Ammon's horn (tissue), 1 donor: ENCODE measurements around the gene EMB.
"Not testable (repeated sequence)": the region's sequence is repeated elsewhere in the genome, so short reads cannot be mapped to it uniquely, and the experiment has no call there.

Experiments used
- DNase-seq: peaks from one replicate; pipeline ENCODE4 v3.0.0-alpha.2; 2016; ENCODE audit warnings: low spot score

The EMB gene

DNA sequence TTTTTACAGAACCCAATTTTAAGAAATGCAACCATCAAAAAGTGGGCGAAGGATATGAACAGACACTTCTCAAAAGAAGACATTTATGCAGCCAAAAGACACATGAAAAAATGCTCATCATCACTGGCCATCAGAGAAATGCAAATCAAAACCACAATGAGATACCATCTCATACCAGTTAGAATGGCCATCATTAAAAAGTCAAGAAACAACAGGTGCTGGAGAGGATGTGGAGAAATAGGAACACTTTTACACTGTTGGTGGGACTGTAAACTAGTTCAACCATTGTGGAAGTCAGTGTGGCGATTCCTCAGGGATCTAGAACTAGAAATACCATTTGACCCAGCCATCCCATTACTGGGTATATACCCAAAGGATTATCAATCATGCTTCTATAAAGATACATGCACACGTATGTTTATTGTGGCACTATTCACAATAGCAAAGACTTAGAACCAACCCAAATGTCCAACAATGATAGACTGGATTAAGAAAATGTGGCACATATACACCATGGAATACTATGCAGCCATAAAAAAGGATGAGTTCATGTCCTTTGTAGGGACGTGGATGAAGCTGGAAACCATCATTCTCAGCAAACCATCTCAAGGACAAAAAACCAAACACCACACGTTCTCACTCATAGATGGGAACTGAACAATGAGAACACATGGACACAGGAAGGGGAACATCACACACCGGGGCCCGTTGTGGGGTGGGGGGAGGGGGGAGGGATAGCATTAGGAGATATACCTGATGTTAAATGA is 19.7 kb downstream of the EMB start:
- DNase-seq, result not testable (repeated sequence)

DNA sequence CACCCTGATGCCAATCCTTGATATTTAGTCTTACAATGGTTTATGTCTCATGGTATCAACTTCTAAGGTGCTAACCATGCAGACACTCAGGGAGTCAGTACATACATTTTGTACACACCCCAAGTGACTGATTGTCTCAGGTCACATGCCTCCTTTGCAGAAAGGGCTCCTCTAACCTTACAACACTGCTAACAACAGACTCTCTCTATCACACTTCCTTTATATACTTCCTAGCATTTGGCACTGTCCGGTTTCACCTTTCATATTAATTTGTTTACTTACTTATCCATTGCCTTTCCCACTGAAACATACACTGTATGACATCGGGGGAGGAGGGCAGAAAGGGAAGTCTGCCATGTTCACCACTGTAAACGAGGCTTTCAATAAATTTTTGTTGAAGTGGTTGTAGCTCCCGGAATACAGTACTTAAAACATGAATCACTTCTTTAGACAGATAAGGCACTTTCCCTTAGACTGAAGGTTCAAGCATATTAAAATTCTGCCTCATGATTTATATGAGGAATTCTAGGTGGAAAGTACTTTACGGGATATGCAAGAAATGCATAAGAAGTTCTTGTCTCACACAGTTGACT is 20.6 kb downstream of the EMB start:
- DNase-seq, result no peak

DNA sequence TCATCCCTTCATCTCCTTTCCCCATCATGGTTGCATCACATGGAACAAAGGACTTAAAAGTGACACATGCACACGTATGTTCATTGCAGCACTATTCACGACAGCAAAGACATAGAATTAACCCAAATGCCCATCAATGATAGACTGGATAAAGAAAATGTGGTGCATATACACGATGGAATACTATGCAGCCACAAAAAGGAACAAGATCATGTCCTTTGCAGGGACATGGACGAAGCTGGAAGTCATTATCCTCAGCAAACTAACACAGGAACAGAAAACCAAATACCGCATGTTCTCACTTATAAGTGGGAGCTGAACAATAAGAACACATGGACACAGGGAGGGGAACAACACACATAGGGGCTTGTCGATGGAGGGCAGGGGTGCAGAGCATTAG is 21.4 kb downstream of the EMB start:
- not testable (repeated sequence) for DNase-seq

DNA sequence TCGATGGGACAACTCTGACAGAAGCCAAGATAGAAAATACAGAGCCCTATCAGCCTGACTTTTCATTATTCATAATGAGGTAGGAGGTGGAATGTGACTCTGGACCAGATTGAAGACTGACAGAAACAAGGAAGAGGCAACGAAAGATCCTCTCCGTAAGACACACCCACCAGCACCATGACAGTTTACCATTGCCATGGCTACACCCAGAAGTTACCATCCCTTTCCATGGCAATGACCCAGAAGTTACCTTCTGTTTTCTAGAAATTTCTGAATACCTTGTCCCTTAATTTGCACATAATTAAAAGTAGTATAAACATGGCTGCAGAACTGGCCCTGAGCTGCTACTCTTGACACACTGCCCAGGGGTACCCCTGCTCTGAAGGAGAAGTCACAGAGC is 24.5 kb downstream of the EMB start:
- DNase-seq, result not testable (repeated sequence)

DNA sequence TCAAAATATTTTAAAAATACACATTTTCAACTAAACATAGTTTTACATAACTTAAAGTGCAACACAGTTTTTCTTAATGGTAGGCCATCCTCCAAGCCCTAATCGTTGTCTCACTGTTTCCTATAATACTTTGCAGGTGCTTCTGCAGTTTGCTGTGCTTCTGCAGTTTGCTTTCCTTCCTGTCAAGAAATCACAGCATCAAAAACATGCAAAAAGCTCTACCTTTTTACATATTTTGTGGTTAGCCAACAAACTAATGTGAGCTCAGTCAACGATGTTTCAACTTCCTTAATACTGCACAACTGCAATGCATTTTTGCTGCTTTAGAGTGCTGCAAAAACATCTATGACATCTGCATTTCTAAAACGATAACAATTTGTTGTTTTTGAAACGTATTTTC is 25.2 kb downstream of the EMB start:
- no peak for DNase-seq

DNA sequence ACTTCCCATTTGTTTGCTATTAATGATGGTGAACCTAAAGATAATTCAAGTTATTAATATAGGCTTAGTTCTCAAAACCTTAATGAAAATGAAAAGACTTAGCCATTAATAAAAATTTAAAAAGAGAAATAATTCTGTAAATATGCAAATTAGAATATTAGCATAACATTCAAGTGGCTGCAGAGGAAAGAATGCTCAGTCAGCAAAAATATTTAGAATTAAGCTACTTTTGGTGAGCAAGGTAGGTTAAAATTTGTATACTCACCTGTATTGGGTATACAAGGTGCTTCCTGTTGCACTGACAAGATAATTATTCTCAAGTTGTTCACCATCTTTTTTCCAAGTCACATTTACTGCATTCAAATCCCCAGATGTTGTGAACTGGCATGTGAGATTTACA is 30.2 kb downstream of the EMB start:
- not testable (repeated sequence) for DNase-seq

DNA sequence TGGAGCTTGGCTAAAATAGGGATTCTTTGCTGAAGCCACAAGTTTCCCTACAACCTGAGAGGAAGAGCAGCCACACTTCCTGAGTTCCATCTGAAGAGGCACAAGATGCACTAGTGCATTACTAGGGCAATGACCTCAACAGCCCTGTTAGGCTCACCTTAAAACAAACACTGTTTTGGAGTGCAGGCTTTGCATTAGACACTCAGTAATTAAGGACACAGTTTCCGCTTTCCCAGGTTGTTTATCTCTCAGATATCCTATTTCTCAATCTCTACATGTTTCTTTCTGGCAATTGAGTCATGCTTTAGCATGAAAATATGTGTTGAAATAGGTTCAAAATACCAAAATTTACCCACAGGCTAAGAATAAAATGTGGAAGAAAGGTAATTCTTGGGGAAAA is 34.2 kb downstream of the EMB start:
- no peak for DNase-seq

DNA sequence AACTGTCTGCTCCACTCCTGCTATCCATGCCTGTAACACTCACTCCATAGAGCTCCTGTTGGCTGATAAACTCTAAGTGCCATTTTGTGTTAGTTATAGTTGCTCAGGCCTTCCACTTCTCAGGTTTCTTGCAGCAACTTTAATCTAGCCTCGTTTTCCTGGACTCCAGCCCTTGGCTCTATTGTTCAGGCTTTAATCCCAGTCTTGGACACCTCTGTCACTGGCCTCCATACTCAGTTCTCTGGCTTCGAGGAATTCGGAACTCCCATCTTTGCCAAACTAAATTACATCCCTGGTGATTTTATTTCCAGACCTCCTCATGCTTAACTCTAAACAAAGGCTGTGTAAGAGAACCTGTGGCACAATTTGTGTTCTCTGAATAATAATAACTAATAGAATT is 39.8 kb downstream of the EMB start:
- DNase-seq, result no peak

DNA sequence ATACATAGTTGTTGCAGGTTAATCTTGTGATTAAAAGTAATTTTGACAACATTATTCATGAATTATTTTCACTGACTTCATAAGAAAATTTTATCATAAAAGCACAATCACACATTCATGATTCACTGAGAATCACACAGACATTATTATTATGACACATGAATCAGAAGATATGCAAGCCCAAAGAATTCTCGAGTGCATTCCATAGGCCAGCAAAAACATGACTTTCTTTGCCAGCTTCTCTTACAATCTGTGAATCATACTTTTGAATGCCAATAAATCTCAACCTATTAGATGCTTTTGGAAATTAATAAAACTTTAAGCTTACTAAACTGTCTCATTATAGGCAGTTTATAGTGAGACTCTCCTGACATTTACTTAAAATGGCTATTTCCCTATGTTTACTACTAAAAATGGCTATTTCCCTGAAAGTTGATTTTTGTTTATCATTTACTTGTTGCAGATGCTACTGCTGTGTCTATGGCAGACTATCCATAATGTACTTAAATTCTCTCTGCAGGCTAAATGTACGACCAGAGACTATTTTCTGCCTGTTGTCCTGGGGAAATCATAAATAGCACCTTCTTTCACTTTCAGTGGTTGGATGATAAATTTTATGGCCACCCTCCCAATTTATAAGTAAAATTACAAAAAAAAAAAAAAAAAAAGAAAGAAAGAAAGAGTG is 47.0 kb downstream of the EMB start:
- not testable (repeated sequence) for DNase-seq

DNA sequence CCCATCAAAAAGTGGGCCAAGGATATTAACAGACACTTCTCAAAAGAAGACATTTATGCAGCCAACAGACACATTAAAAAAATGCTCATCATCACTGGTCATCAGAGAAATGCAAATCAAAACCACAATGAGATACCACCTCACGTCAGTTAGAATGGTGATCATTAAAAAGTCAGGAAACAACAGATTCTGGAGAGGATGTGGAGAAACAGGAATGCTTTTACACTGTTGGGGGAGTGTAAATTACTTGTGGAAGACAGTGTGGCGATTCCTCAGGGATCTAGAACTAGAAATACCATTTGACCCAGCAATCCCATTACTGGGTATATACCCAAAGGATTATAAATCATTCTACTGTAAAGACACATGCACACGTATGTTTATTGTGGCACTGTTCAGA is 48.8 kb downstream of the EMB start:
- not testable (repeated sequence) for DNase-seq

DNA sequence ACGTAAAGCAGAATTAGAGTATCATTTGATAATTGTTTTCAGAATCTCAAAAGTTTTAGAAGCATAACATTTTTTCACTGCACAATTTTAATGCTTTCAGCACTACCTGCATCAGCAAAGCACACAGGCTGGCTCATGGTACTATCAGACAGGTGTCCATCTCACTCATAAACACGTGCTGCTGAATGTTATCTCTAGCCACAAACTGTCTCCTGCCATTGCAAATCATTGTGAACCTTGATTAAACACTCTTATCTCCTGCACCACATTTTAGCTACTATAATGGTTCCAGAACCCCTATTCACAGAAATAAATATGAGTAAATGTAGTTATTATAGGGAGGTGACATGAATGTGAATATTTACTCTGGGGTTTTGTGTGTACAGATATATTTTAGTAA is 56.7 kb downstream of the EMB start:
- not testable (repeated sequence) for DNase-seq

DNA sequence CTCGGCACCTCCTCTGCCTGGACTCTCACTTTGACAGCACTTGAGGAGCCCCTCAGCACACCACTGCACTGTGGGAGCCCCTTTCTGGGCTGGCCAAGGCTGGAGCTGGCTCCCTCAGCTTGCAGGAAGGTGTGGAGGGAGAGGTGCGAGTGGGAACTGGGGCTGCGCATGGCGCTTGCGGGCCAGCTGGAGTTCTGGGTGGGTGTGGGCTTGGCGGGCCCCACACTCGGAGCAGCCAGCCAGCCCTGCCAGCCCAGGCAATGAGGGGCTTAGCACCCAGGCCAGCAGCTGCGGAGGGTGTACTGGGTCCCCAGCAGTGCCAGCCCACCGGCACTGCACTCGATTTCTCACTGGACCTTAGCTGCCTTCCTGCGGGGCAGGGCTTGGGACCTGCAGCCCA is 64.4 kb downstream of the EMB start:
- DNase-seq, result not testable (repeated sequence)

DNA sequence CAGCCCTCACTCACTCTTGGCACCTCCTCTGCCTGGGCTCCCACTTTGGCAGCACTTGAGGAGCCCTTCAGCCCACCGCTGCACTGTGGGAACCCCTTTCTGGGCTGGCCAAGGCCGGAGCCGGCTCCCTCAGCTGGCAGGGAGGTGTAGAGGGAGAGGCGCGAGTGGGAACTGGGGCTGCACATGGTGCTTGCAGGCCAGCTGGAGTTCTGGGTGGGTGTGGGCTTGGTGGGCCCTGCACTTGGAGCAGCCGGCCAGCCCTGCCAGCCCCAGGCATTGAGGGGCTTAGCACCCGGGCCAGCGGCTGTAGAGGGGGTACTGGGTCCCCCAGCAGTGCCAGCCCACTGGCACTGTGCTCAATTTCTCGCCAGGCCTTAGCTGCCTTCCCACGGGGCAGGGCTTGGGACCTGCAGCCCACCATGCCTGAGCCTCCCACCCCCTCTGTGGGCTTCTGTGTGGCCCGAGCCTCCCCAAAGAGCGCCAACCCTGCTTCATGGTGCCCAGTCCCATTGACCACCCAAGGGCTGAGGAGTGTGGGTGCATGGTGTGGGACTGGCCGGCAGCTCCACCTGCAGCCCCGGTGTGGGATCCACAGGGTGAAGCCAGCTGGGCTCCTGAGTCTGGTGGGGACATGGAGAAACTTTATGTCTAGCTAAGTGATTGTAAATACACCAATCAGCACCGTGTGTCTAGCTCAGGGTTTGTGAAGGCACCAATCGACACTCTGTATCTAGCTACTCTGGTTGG is 71.6 kb downstream of the EMB start:
- not testable (repeated sequence) for DNase-seq

DNA sequence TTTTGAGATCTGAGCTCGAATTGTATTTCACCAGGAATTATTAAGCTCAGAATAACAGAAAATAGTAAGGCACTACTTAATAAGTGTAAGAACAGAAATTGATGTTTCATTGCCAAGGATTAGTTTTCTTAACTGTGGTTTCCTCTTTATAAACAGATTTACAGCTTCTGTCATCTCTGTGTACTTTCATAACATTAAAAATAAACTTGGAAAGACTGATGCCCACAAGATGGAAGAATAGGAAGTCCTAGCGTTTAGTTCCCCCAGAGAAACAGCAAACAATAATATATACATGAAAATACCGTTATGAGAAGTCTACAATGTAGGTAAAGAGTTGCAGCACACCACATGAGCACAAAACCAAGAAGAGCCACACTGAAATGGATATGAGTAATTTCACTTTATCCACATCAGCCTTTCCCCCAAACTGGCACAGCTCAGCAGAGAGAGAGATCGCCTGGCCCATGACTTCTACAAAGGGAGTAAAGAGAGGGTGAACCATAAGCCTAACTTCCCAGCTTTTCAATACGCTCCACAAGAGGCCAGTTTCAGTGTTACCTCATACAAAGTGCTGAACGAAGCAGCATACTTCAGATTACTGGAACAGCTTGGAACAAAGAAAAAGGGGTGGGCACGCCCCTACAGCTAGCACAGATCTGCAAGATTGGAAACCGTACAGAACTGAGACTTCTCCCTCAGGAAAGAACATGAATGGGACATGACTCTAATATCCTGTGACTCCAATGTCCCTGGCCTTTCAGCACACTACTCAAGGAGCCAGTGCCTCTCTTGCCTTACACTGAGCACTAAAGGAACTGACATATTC is 75.4 kb downstream of the EMB start:
- DNase-seq, result peak; percentile 4

DNA sequence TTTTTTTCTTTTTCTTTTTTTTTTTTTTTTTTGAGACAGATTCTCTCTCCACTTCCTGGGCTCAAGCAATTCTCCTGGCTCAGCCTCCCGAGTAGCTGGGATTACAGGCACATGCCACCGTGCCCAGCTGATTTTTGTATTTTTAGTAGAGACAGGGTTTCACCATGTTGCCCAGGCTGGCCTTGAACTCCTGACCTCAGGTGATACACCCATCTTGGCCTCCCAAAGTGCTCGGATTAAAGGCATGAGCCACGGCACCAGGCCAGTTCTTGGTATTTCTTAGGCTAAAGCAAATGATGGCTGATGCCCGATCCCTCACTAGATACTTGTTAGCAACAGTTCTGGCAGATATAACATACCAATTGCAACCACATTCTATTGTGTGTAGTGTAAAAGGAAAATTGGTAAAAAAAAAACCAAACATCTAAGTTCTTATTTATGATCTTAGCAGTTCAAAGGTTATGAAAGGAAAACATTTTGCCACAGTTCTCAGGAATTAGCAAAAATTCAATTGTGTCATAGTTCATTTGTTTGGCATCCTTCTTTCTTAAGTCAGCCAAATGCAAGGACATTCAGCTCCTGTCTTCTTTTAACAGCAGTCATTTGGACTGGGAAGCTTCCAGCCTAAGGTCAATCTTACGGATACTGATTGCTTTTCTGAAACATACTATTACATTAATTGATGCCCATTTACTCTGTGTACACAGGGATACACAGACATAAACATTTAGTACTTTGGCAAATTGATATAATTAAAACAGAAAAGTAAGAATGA is 76.4 kb downstream of the EMB start:
- not testable (repeated sequence) for DNase-seq

DNA sequence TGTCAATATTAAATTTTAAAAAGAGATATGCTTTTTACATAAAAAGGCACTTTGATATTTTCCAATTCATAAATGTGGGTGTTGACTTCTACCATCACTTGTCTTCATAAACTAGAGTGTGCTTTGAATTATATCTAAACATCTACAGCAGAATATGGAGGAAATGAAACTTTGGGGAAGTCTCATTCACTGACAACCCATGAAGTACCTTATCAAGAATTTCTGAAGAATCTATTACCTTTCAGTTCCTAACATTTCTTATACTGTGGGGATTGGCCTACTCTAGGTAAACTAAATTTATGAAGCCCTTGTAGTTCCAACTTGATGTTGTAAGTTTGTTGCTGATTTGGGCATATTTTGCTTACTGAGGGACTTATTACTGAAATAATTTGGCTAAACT is 81.9 kb downstream of the EMB start:
- DNase-seq, result no peak

DNA sequence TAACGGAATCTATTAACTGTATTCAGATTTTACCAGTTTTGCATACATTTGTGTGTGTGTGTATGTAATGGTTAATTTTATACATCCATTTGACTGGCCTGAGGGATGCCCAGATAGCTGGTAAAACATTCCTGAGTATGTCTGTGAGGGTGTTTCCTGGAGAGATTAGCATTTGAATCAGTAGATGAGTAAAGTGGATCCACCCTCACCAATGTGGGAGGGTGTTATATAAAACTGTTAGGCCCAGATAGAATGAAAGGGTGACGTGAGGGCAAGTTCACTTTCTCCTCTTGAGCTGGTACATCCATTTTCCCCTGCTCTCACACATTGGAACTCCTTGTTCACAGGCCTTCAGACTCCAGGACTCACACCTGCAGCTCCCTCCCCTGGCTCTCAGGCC is 88.7 kb downstream of the EMB start:
- no peak for DNase-seq
